ENCODE results near the gene ZC3H12A.

The ZC3H12A gene

GRCh38 chr1:37478890-37479254 is 4.5 kb downstream of the ZC3H12A start:
- DNase-seq (ENCODE audit: low read depth in 2 of 2): no peak

- DNase-seq (ENCODE audit: low read depth in 2 of 2): peak; percentile 85 to 86
Measured at GRCh38 chr1:37479255-37480124, 5.1 kb downstream of the ZC3H12A start.

- no peak for DNase-seq (ENCODE audit: low read depth in 2 of 2)
Measured at GRCh38 chr1:37480125-37480466, 5.7 kb downstream of the ZC3H12A start.

GRCh38 chr1:37480581-37481288 is 6.4 kb downstream of the ZC3H12A start:
- DNase-seq (ENCODE audit: low read depth in 2 of 2): no peak

GRCh38 chr1:37481289-37482003 is 7.1 kb downstream of the ZC3H12A start:
- DNase-seq (ENCODE audit: low read depth in 2 of 2): no peak

- no peak for DNase-seq (ENCODE audit: low read depth in 2 of 2)
Measured at GRCh38 chr1:37482004-37482785, 7.8 kb downstream of the ZC3H12A start.

GRCh38 chr1:37482796-37483744 is 8.7 kb downstream of the ZC3H12A start:
- no peak for DNase-seq (ENCODE audit: low read depth in 2 of 2)

GRCh38 chr1:37483785-37484184 is 9.4 kb downstream of the ZC3H12A start:
- DNase-seq (ENCODE audit: low read depth in 2 of 2): no peak

GRCh38 chr1:37484325-37485051 is 10.1 kb downstream of the ZC3H12A start:
- no peak for DNase-seq (ENCODE audit: low read depth in 2 of 2)

GRCh38 chr1:37485902-37486679 is 11.7 kb downstream of the ZC3H12A start:
- no peak for DNase-seq (ENCODE audit: low read depth in 2 of 2)

- DNase-seq (ENCODE audit: low read depth in 2 of 2): peak in 1 of 2 donors; percentile 71
Measured at GRCh38 chr1:37486680-37487618, 12.6 kb downstream of the ZC3H12A start.

- DNase-seq (ENCODE audit: low read depth in 2 of 2): no peak
Measured at GRCh38 chr1:37487619-37487984, 13.2 kb downstream of the ZC3H12A start.

GRCh38 chr1:37493336-37494098 is 19.1 kb downstream of the ZC3H12A start:
- DNase-seq (ENCODE audit: low read depth in 2 of 2): no peak

GRCh38 chr1:37495875-37496274 is 21.5 kb downstream of the ZC3H12A start:
- DNase-seq (ENCODE audit: low read depth in 2 of 2): no peak

- no peak for DNase-seq (ENCODE audit: low read depth in 2 of 2)
Measured at GRCh38 chr1:37497832-37498231, 23.5 kb downstream of the ZC3H12A start.

GRCh38 chr1:37498872-37499617 is 24.7 kb downstream of the ZC3H12A start:
- no peak for DNase-seq (ENCODE audit: low read depth in 2 of 2)

- no peak for DNase-seq (ENCODE audit: low read depth in 2 of 2)
Measured at GRCh38 chr1:37501661-37502060, 27.3 kb downstream of the ZC3H12A start.
